HG02973 (cell line): ENCODE results near the gene LRIT2.

Experiments
- ATAC-seq: cut with Tn5 transposase; IDR thresholded peaks from one replicate; pipeline ENCODE4 v1.9.1; 2021; ENCODE audit warnings: moderate library complexity; ENCODE audit not compliant: unreplicated experiment

Gene LRIT2

GRCh38 chr10:84208023-84208422, 17.3 kb downstream of the LRIT2 start:
- no peak for ATAC-seq

GRCh38 chr10:84205853-84206525, 19.4 kb downstream of the LRIT2 start:
- ATAC-seq: no peak

- ATAC-seq: peak; percentile 85
These were observed 20.1 kb downstream of the LRIT2 start for GRCh38 chr10:84205049-84205852.

- no peak for ATAC-seq
These were observed 20.7 kb downstream of the LRIT2 start for GRCh38 chr10:84204610-84205009.

- peak; percentile 61 for ATAC-seq
These were observed 21.2 kb downstream of the LRIT2 start for GRCh38 chr10:84204122-84204521.

GRCh38 chr10:84202349-84202748, 23.0 kb downstream of the LRIT2 start:
- no peak for ATAC-seq

GRCh38 chr10:84201682-84202081, 23.7 kb downstream of the LRIT2 start:
- no peak for ATAC-seq

GRCh38 chr10:84201244-84201606, 24.1 kb downstream of the LRIT2 start:
- ATAC-seq: no peak

GRCh38 chr10:84200537-84201243, 24.7 kb downstream of the LRIT2 start:
- ATAC-seq: no peak

- ATAC-seq: no peak
These were observed 27.0 kb downstream of the LRIT2 start for GRCh38 chr10:84198206-84198915.

- no peak for ATAC-seq
These were observed 27.7 kb downstream of the LRIT2 start for GRCh38 chr10:84197643-84198042.

- no peak for ATAC-seq
These were observed 28.4 kb downstream of the LRIT2 start for GRCh38 chr10:84196941-84197340.

GRCh38 chr10:84196083-84196482, 29.3 kb downstream of the LRIT2 start:
- no peak for ATAC-seq

GRCh38 chr10:84195044-84195830, 30.1 kb downstream of the LRIT2 start:
- ATAC-seq: no peak

GRCh38 chr10:84194424-84195043, 30.8 kb downstream of the LRIT2 start, which contains the start of gene CDHR1:
CDHR1 (plus strand) TSS chr10:84194537; CDS start chr10:84194761, 224 bp downstream.
- ATAC-seq: peak; percentile 68

- ATAC-seq: peak; percentile 2
These were observed 31.4 kb downstream of the LRIT2 start for GRCh38 chr10:84193846-84194423.

GRCh38 chr10:84193327-84193726, 32.0 kb downstream of the LRIT2 start:
- ATAC-seq: no peak

- no peak for ATAC-seq
These were observed 34.2 kb downstream of the LRIT2 start for GRCh38 chr10:84191106-84191505.

- ATAC-seq: no peak
These were observed 34.7 kb downstream of the LRIT2 start for GRCh38 chr10:84190621-84191020.
